NCI-H82 (cell line): ENCODE data around the gene CP.
"Not testable (repeated sequence)": the region's sequence is repeated elsewhere in the genome, so short reads cannot be mapped to it uniquely, and the experiment has no call there.

Experiments
- DNase-seq: peaks from one replicate; lab custom pipeline; 2025; lab: John Stamatoyannopoulos, UW

The CP gene

GRCh38 chr3:149227591-149228268 lies 6.1 kb upstream of the CP start:
- no peak for DNase-seq

GRCh38 chr3:149226776-149227175 lies 5.1 kb upstream of the CP start:
- DNase-seq: no peak

DNA sequence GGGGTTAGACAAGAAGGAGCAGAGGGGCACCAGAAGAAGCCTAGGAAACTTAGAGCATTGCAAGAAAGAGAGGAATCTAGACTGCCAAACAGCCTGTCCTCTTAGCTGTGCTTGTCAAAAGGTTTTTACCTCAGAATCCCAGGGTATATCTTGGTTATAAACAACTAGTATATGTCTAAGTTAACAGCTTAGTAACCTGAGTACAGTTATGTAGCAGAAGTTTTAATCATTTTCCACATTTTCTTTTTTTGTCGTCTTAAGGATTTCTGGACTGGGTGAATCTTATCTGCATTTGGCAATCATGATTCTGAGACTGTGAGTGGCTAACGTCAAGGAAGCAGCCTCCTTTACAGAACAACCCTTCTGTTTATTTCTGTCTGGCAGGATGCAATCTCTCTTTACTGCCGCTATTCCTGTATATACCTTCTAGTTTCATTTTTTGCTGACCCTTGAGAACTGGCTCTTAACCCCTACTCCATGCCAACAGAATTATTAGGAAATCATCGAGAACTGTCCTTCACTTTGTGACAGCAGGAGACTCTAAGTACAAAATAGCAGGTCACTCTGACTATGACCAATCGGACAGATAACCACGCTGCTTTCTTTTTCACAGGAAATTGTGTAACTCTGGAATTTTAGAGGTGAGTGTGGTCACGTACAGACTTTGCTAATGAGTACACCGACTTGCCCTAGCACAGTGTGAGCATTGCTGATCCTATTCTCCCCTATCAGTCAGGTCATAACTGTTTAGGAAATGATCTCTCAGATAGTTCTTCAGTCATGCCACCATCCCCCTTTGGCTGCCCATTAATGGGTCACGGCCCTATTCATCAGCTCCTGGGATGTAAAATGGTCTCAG lies 3.3 kb upstream of the CP start:
- DNase-seq: no peak

DNA sequence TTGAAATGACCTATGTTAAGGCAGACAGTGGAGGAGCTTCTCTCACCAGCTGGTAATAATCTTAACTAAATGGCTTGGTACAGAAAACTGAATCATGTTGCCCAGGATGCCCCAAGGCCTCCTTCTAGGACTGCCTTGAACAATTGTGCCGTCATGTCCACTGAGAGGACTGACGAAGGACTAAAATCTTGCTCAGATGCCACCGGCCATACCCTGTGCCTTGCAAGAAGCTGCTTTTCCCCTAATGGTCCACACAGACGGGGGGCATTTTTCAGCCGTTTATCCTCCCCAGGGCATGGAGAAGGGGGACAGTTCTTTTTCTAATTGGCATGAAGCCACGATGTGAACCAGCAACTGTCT lies 1.8 kb upstream of the CP start:
- no peak for DNase-seq

DNA sequence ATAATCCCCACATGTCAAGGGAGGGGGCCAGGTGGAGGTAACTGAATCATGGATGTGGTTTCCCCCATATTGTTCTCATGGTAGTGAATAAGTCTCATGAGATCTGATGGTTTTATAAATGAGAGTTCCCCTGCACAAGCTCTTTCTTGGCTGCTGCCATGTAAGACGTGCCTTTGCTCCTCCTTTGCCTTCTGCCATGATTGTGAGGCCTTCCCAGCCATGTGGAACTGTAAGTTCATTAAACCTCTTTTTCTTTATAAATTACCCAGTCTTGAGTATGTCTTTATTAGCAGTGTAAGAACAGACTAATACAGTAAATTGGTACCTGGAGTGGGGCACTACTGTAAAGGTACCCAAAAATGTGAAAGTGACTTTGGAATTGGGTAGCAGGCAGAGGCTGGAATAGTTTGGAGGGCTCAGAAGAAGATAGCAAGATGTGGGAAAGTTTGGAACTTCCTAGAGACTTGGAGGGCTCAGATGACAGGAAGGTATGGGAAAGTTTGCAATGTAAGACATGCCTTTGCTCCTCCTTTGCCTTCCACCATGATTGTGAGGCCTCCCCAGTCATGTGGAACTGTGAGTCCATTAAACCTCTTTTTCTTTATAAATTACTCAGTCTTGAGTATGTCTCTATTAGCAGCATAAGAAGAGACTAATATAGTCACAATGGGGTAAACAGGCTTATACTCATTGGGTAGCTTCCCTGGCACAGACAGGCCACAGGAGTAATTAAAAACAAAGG lies 2.1 kb downstream of the CP start:
- not testable (repeated sequence) for DNase-seq

GRCh38 chr3:149217347-149217746 lies 4.3 kb downstream of the CP start:
- no peak for DNase-seq

DNA sequence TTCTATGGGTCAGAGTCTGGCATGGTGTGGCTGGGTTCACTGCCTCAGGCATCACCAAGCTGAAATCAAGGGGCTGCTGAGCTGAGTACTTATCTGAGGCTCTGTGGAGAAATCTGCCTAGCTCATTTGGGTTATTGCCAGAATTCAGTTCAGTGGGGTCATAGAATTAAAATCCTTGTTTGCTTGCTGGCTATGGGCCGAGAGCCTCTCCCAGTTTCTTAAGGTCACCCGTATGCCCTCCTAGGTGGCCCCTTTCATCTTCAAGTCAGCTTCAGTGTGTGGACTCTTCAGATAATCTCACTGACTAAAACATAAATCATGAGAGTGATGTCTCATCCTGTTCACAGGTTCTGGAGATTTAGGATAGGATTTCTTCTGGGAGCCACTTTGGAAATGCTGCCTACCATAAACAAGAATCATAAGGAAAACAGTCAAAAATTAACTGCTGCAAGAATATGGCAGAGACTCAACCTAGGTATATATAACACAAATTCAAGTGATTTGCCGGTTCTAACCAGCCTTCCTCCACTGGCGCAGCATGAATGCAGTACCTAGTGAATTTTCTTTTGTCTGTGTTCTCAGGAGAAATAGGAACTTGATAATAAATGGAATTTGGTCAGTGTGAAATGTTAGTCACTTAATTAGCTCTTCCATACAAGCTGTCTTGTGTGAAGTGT lies 5.3 kb downstream of the CP start:
- DNase-seq: peak; percentile 65

GRCh38 chr3:149215515-149215914 lies 6.1 kb downstream of the CP start:
- DNase-seq: no peak

- DNase-seq: no peak
Measured at GRCh38 chr3:149214702-149215101, 6.9 kb downstream of the CP start.

- no peak for DNase-seq
Measured at GRCh38 chr3:149212386-149212785, 9.2 kb downstream of the CP start.

DNA sequence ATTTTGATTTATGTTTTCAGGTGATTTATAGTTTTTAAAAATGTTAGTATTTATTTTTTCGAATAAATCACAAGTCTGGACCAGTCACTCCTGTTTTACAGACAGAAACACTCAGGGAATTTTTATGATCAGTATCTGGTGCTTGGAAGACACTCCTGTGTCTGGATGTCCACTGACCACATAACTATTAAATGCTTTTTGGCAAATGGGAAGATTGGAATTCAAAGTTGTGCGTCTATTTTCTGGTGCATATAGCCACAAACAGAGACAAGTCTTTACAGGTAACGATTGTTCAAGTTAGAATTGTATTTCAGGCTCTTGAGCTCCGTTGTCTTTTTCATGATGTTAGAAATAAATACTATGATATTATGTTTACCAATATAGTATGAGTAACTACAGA lies 12.2 kb downstream of the CP start:
- no peak for DNase-seq

GRCh38 chr3:149207475-149207874 lies 14.2 kb downstream of the CP start:
- DNase-seq: no peak

GRCh38 chr3:149204390-149204991 lies 17.1 kb downstream of the CP start:
- DNase-seq: no peak

DNA sequence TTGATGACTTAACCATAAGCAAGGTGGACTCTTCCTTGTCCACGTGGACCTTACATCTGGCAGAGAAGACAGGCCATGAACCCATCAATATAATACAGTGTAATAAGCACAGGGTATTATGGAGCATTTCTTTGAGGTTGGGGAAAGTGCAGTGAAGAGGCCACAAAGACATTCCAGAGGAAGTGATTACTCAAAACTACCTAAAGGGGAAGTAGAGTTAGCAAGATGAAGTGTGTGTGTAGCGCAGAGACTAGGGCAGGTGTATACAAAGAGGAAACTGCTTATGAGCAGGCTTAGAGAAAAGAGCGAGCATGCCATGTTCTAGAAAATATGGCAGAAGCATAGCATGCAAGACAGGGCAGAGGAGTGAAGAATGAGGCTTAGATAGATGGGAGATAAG lies 17.9 kb downstream of the CP start:
- DNase-seq: no peak

GRCh38 chr3:149199474-149199873 lies 22.2 kb downstream of the CP start:
- peak; percentile 83 for DNase-seq

DNA sequence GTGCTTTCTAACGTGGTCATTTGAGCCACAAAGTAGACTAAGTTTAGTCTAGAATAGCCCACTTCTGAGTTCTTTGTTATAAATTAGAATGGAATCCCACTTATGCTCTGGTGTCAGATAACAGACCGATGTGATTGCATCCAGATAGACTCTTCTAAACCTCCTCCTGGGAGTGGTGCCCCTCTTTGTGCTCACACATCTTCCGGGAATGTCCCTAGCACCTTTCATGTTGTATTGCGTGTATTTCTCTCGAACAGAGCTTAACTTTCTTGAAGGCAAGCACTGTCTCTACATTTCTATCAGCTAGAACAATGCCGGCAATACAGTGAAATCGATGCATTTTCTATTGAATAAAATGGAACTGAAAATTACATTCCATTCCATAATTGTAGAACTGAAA lies 23.0 kb downstream of the CP start:
- peak; percentile 24 for DNase-seq

GRCh38 chr3:149197669-149198068 lies 24.0 kb downstream of the CP start:
- DNase-seq: peak; percentile 92

DNA sequence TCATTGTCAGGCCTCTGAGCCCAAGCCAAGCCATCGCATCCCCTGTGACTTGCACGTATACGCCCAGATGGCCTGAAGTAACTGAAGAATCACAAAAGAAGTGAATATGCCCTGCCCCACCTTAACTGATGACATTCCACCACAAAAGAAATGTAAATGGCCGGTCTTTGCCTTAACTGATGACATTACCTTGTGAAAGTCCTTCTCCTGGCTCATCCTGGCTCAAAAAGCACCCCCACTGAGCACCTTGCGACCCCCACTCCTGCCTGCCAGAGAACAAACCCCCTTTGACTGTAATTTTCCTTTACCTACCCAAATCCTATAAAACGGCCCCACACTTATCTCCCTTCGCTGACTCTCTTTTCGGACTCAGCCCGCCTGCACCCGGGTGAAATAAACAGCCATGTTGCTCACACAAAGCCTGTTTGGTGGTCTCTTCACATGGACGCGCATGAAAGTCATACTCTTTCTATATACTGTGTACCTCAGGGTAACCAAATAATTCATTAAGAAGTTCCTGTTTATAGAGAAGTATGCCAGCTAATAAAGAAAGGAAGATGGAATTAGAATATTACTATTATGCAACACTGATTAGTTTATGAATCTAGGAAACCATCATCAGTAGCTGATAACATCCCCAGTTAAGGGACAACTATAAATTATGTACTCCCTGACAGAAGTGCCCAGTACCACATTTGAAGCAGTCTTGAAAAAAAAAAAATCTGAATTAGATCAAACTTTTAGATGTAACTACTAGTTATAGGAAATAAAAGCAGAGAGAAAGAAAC lies 24.6 kb downstream of the CP start:
- DNase-seq: not testable (repeated sequence)

- DNase-seq: no peak
Measured at GRCh38 chr3:149195221-149195620, 26.4 kb downstream of the CP start.

GRCh38 chr3:149188494-149188893 lies 33.1 kb downstream of the CP start:
- DNase-seq: no peak

- DNase-seq: no peak
Measured at GRCh38 chr3:149186721-149187120, 34.9 kb downstream of the CP start.
